ENCODE results near the gene RNF157.

DNA sequence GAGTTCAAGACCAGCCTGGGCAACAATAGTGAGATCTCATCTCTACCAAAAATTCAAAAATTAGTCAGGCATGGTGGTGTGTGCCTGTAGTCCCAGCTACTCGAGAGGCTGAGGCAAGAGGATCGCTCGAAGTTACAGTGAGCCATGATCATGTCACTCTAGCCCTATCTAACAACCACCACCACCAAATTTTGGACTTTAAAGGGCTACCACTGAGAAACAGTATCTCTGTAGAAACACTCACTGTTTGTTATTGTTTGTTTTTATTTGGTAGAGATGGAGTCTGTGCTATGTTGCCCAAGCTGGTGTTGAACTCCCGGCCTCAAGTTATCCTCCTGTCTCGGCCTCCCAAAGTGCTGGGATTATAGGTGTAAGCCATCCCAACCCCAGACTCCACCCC lies 23.6 kb upstream of the RNF157 start:
- TF ChIP-seq, protein P1, sequence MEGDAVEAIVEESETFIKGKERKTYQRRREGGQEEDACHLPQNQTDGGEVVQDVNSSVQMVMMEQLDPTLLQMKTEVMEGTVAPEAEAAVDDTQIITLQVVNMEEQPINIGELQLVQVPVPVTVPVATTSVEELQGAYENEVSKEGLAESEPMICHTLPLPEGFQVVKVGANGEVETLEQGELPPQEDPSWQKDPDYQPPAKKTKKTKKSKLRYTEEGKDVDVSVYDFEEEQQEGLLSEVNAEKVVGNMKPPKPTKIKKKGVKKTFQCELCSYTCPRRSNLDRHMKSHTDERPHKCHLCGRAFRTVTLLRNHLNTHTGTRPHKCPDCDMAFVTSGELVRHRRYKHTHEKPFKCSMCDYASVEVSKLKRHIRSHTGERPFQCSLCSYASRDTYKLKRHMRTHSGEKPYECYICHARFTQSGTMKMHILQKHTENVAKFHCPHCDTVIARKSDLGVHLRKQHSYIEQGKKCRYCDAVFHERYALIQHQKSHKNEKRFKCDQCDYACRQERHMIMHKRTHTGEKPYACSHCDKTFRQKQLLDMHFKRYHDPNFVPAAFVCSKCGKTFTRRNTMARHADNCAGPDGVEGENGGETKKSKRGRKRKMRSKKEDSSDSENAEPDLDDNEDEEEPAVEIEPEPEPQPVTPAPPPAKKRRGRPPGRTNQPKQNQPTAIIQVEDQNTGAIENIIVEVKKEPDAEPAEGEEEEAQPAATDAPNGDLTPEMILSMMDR (IDR thresholded peaks at IDR 0.05; ENCODE audit: poor library complexity): no peak
- TF ChIP-seq EZH2 (IDR thresholded peaks at IDR 0.05; ENCODE audit: borderline replicate concordance) (no peak), EZH2phosphoT487 (IDR thresholded peaks at IDR 0.05; ENCODE audit: low read depth, severe bottlenecking, unreplicated experiment) (no peak)

Measured in hepatocyte (in vitro differentiated cells).